ENCODE measurements around the gene ARMC3. TPM values are rescaled to one million over a fixed set of nuclear protein-coding genes. Genes with fewer than 3 reads are reported as not detected.

The ARMC3 gene
- total and polyA plus RNA-seq, 9 of the 15 experiments (the other 6 are each of a cell fraction or from before 2014, with no cell fraction given) = 0.33 to 1.1 (median 0.62) TPM

DNA sequence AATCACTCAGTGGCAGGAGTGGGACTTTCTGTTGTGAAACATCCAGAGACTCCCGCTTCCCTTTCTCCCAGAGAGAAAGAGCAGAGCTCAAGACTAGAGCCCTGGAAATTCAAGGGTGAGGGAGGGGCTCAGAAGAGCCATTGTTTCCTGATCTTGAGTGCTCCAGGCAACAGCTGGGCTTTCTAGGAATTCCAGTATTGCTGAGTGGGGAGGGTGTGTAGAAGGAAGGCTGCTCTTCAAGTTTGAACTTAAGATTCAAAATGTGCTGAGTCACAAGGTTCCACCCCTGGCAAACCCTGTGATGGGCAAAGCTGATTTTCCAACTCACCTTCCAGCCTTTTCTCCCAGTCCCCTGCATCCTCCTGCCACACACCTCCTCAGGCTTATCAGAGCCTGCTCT lies 125.2 kb downstream of the ARMC3 start (continued):
- no peak for TF ChIP-seq ARID3A (IDR thresholded peaks at IDR 0.05; ENCODE audit: borderline replicate concordance, low read depth, low read length)
- TF ChIP-seq NCOA2 (IDR thresholded peaks at IDR 0.05; ENCODE audit: partially characterized antibody in 2 of 2) = no peak
- TF ChIP-seq FOXK2 (conservative IDR thresholded peaks at IDR 0.05 in 1 of 2, IDR thresholded peaks at IDR 0.05 in 1 of 2; ENCODE audit: low read depth in 2 of 2) = no peak
- TF ChIP-seq ZNF583 (CRISPR knock-in tag; IDR thresholded peaks at IDR 0.05) = peak; percentile 19; the same call in 1 of the 2 replicates
- no peak for TF ChIP-seq GABPA (tag; conservative IDR thresholded peaks at IDR 0.05; ENCODE audit: low read depth)
- TF ChIP-seq TCF7L2 (IDR thresholded peaks at IDR 0.05; ENCODE audit: low read depth, low read length) = no peak
- TF ChIP-seq, protein P1, sequence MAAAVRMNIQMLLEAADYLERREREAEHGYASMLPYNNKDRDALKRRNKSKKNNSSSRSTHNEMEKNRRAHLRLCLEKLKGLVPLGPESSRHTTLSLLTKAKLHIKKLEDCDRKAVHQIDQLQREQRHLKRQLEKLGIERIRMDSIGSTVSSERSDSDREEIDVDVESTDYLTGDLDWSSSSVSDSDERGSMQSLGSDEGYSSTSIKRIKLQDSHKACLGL (CRISPR knock-in tag; IDR thresholded peaks at IDR 0.05; ENCODE audit: borderline replicate concordance, poor library complexity, severe bottlenecking) = no peak
- TF ChIP-seq ZNF644 (tag; IDR thresholded peaks at IDR 0.05; ENCODE audit: low read depth) = no peak
- no peak for TF ChIP-seq ZKSCAN8 (CRISPR knock-in tag; IDR thresholded peaks at IDR 0.05)
- no peak for TF ChIP-seq MBD1 (CRISPR knock-in tag; IDR thresholded peaks at IDR 0.05)
- TF ChIP-seq, protein P2, sequence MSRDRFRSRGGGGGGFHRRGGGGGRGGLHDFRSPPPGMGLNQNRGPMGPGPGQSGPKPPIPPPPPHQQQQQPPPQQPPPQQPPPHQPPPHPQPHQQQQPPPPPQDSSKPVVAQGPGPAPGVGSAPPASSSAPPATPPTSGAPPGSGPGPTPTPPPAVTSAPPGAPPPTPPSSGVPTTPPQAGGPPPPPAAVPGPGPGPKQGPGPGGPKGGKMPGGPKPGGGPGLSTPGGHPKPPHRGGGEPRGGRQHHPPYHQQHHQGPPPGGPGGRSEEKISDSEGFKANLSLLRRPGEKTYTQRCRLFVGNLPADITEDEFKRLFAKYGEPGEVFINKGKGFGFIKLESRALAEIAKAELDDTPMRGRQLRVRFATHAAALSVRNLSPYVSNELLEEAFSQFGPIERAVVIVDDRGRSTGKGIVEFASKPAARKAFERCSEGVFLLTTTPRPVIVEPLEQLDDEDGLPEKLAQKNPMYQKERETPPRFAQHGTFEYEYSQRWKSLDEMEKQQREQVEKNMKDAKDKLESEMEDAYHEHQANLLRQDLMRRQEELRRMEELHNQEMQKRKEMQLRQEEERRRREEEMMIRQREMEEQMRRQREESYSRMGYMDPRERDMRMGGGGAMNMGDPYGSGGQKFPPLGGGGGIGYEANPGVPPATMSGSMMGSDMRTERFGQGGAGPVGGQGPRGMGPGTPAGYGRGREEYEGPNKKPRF (IDR thresholded peaks at IDR 0.05; ENCODE audit: low read depth, low read length) = no peak
- TF ChIP-seq CXXC5 (CRISPR knock-in tag; IDR thresholded peaks at IDR 0.05) = peak; percentile 40
- no peak for TF ChIP-seq HMGN3 (IDR thresholded peaks at IDR 0.05; ENCODE audit: borderline replicate concordance, extremely low read depth, insufficient read length, low read depth, low read length)
- no peak for TF ChIP-seq ZSCAN32 (CRISPR knock-in tag; IDR thresholded peaks at IDR 0.05)
- no peak for TF ChIP-seq USF2 (CRISPR knock-in tag; IDR thresholded peaks at IDR 0.05)
- no peak for TF ChIP-seq ZNF584 (CRISPR knock-in tag; IDR thresholded peaks at IDR 0.05; ENCODE audit: low read depth)
- peak; percentile 43 for TF ChIP-seq RFX1 (IDR thresholded peaks at IDR 0.05)
- no peak for TF ChIP-seq IRF2 (CRISPR knock-in tag; IDR thresholded peaks at IDR 0.05)
- peak in 1 of 2 experiments; percentile 46; a peak in 1 of 4 replicates for TF ChIP-seq RCOR1 (IDR thresholded peaks at IDR 0.05; ENCODE audit: borderline replicate concordance in 1 of 2, low read depth in 2 of 2, low read length in 2 of 2)
- TF ChIP-seq SMARCB1 (IDR thresholded peaks at IDR 0.05; ENCODE audit: insufficient read length, low read depth) = no peak

Measured in K562 (cell line).